Measurements from ENCODE around the gene ZC3HAV1. TPM values are rescaled to one million over a fixed set of nuclear protein-coding genes. Genes with fewer than 3 reads are reported as not detected.

ZC3HAV1 gene
- total and polyA plus RNA-seq, 2 experiments from 2014 or later = 24.8 to 56.8 TPM

DNA sequence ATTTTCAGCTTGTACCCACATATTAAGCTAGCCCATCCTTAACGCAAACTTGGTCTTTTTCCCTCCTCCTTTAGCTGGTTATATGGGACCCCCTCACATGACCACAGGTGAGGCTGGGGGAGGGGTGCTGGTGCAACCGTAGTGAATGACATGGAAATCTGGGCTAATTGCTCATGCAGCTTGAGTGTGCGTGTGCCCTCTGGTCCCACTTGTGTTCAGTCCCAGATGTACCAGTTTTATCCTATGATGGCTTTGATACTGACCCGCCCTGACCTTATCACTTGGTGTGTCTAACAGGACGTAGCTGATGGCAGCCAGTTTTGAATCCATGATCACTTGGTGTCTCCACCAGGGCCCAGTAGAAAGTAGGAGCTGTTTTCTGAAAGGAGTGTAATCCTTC is 5.1 kb upstream of the ZC3HAV1 start:
- H2AFZ ChIP-seq = no peak overlapping the region
- DNase-seq (ENCODE audit: low spot score) (no peak), ATAC-seq (no peak)
- Mint-ChIP-seq H3K27ac (no peak overlapping the region), H3K27me3 (ENCODE audit: insufficient read depth, low read depth, poor library complexity) (peaks cover 17% of the 10 kb centered on the region), H3K4me3 (no peak overlapping the region), H3K4me1 (peaks cover 20% of the 10 kb centered on the region), H3K9me3 (no peaks in the 10 kb centered on the region), H3K36me3 (ENCODE audit: low read depth) (no peaks in the 10 kb centered on the region)
- H3K9me2 ChIP-seq (ENCODE audit: insufficient read depth) = peaks cover 14% of the 10 kb centered on the region; the same call in 1 of the 2 replicates
- peaks cover 4% of the 10 kb centered on the region; the same call in 1 of the 2 replicates for H3K4me1 ChIP-seq (ENCODE audit: insufficient read depth)
- no peak overlapping the region for H3K27ac ChIP-seq (ENCODE audit: low read depth)
- TF ChIP-seq CREB1 (CRISPR knock-in tag; IDR thresholded peaks at IDR 0.05; ENCODE audit: low read depth) (no peak), EZH2phosphoT487 (IDR thresholded peaks at IDR 0.05; ENCODE audit: unreplicated experiment) (no peak)
- TF ChIP-seq, protein P1, sequence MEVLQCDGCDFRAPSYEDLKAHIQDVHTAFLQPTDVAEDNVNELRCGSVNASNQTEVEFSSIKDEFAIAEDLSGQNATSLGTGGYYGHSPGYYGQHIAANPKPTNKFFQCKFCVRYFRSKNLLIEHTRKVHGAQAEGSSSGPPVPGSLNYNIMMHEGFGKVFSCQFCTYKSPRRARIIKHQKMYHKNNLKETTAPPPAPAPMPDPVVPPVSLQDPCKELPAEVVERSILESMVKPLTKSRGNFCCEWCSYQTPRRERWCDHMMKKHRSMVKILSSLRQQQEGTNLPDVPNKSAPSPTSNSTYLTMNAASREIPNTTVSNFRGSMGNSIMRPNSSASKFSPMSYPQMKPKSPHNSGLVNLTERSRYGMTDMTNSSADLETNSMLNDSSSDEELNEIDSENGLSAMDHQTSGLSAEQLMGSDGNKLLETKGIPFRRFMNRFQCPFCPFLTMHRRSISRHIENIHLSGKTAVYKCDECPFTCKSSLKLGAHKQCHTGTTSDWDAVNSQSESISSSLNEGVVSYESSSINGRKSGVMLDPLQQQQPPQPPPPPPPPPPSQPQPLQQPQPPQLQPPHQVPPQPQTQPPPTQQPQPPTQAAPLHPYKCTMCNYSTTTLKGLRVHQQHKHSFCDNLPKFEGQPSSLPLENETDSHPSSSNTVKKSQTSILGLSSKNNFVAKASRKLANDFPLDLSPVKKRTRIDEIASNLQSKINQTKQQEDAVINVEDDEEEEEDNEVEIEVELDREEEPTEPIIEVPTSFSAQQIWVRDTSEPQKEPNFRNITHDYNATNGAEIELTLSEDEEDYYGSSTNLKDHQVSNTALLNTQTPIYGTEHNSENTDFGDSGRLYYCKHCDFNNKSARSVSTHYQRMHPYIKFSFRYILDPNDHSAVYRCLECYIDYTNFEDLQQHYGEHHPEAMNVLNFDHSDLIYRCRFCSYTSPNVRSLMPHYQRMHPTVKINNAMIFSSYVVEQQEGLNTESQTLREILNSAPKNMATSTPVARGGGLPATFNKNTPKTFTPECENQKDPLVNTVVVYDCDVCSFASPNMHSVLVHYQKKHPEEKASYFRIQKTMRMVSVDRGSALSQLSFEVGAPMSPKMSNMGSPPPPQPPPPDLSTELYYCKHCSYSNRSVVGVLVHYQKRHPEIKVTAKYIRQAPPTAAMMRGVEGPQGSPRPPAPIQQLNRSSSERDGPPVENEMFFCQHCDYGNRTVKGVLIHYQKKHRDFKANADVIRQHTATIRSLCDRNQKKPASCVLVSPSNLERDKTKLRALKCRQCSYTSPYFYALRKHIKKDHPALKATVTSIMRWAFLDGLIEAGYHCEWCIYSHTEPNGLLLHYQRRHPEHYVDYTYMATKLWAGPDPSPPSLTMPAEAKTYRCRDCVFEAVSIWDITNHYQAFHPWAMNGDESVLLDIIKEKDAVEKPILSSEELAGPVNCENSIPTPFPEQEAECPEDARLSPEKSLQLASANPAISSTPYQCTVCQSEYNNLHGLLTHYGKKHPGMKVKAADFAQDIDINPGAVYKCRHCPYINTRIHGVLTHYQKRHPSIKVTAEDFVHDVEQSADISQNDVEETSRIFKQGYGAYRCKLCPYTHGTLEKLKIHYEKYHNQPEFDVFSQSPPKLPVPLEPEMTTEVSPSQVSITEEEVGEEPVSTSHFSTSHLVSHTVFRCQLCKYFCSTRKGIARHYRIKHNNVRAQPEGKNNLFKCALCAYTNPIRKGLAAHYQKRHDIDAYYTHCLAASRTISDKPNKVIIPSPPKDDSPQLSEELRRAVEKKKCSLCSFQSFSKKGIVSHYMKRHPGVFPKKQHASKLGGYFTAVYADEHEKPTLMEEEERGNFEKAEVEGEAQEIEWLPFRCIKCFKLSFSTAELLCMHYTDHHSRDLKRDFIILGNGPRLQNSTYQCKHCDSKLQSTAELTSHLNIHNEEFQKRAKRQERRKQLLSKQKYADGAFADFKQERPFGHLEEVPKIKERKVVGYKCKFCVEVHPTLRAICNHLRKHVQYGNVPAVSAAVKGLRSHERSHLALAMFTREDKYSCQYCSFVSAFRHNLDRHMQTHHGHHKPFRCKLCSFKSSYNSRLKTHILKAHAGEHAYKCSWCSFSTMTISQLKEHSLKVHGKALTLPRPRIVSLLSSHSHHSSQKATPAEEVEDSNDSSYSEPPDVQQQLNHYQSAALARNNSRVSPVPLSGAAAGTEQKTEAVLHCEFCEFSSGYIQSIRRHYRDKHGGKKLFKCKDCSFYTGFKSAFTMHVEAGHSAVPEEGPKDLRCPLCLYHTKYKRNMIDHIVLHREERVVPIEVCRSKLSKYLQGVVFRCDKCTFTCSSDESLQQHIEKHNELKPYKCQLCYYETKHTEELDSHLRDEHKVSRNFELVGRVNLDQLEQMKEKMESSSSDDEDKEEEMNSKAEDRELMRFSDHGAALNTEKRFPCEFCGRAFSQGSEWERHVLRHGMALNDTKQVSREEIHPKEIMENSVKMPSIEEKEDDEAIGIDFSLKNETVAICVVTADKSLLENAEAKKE (CRISPR knock-in tag; IDR thresholded peaks at IDR 0.05) = no peak
- no peaks in the 10 kb centered on the region for H3K36me3 ChIP-seq (ENCODE audit: insufficient read depth)
- H3F3A ChIP-seq (replicated peaks; ENCODE audit: low read depth) = no peaks in the 10 kb centered on the region
- no peak overlapping the region for H3K4me3 ChIP-seq
- no peak overlapping the region for H3K4me2 ChIP-seq
- peaks cover 13% of the 10 kb centered on the region for H3K27me3 ChIP-seq (ENCODE audit: insufficient read depth)
- no peaks in the 10 kb centered on the region for H4K20me1 ChIP-seq (replicated peaks; ENCODE audit: insufficient read depth)
- no peaks in the 10 kb centered on the region for H3K79me2 ChIP-seq (replicated peaks; ENCODE audit: insufficient read depth)

DNA sequence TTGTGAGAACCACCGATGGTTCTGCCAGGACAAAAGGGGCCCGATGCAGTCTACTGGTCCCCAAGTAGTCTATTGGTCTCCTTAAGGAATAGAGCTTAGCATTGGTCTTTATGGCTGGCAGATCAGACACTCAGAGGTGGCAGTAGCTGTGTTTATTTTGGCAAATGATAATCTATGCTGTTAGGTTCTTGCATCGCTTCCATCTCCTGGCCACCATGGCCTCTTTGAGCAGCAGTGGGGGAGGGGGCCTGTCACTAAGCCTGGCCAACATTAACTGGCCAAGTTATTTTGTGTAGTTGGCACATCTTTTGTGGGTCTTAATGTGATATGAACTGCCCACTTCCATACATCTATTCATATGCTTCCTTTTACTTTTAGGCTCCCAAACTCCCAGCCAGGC is 4.5 kb upstream of the ZC3HAV1 start:
- H3K27me3 Mint-ChIP-seq (ENCODE audit: insufficient read depth, low read depth, poor library complexity) = peaks cover 19% of the 10 kb centered on the region
- no peaks in the 10 kb centered on the region for H3K36me3 Mint-ChIP-seq (ENCODE audit: low read depth)
- no peak for ATAC-seq
- H3K27ac Mint-ChIP-seq = no peak overlapping the region
- H3K9me3 Mint-ChIP-seq = no peaks in the 10 kb centered on the region
- H3K4me1 ChIP-seq (ENCODE audit: insufficient read depth) = peaks cover 4% of the 10 kb centered on the region; the same call in 1 of the 2 replicates
- no peak for DNase-seq (ENCODE audit: low spot score)
- H3F3A ChIP-seq (replicated peaks; ENCODE audit: low read depth) = 0 out of 2 replicates have a peak, but pooled peaks cover 5% of the 10 kb centered on the region
- H3K9me2 ChIP-seq (ENCODE audit: insufficient read depth) = peaks cover 14% of the 10 kb centered on the region; the same call in 1 of the 2 replicates
- no peaks in the 10 kb centered on the region for H3K79me2 ChIP-seq (replicated peaks; ENCODE audit: insufficient read depth)
- H2AFZ ChIP-seq = no peak overlapping the region
- no peak overlapping the region for H3K4me2 ChIP-seq
- no peaks in the 10 kb centered on the region for H3K36me3 ChIP-seq (ENCODE audit: insufficient read depth)
- H3K27me3 ChIP-seq (ENCODE audit: insufficient read depth) = peaks cover 13% of the 10 kb centered on the region
- no peak overlapping the region for H3K4me3 ChIP-seq
- H3K4me3 Mint-ChIP-seq = no peak overlapping the region; the same call in 2 of the 3 replicates
- no peaks in the 10 kb centered on the region for H4K20me1 ChIP-seq (replicated peaks; ENCODE audit: insufficient read depth)
- peaks cover 19% of the 10 kb centered on the region for H3K4me1 Mint-ChIP-seq
- H3K27ac ChIP-seq (ENCODE audit: low read depth) = no peak overlapping the region
- TF ChIP-seq ETS1 (IDR thresholded peaks at IDR 0.05) (no peak), ZNF114 (CRISPR knock-in tag; IDR thresholded peaks at IDR 0.05) (no peak)
- TF ChIP-seq, protein P1 (CRISPR knock-in tag; IDR thresholded peaks at IDR 0.05) = no peak
